Measurements from ENCODE around the gene ELP2.

Gene ELP2

GRCh38 chr18:36124841-36125240, 4.9 kb upstream of the ELP2 start:
- no peak overlapping the region for H3K4me3 ChIP-seq (ENCODE audit: low read depth, low read length)
- TF ChIP-seq CTCF (IDR thresholded peaks at IDR 0.05; ENCODE audit: borderline replicate concordance, insufficient read depth, low read depth, low read length) = no peak

- TF ChIP-seq CTCF (IDR thresholded peaks at IDR 0.05; ENCODE audit: borderline replicate concordance, insufficient read depth, low read depth, low read length) = no peak
- no peak overlapping the region for H3K4me3 ChIP-seq (ENCODE audit: low read depth, low read length)
Measured at GRCh38 chr18:36126668-36127067, 3.0 kb upstream of the ELP2 start.

- peak overlapping the region; percentile 95 for H3K4me3 ChIP-seq (ENCODE audit: low read depth, low read length)
- TF ChIP-seq CTCF (IDR thresholded peaks at IDR 0.05; ENCODE audit: borderline replicate concordance, insufficient read depth, low read depth, low read length) = no peak
Measured at GRCh38 chr18:36127836-36128529, 1.7 kb upstream of the ELP2 start.

- peak overlapping the region; percentile 95 for H3K4me3 ChIP-seq (ENCODE audit: low read depth, low read length)
- no peak for TF ChIP-seq CTCF (IDR thresholded peaks at IDR 0.05; ENCODE audit: borderline replicate concordance, insufficient read depth, low read depth, low read length)
Measured at GRCh38 chr18:36128530-36128870, 1.2 kb upstream of the ELP2 start.

GRCh38 chr18:36128907-36129299, 796 bp upstream of the ELP2 start:
- TF ChIP-seq CTCF (IDR thresholded peaks at IDR 0.05; ENCODE audit: borderline replicate concordance, insufficient read depth, low read depth, low read length) = no peak

GRCh38 chr18:36130039-36130831, 536 bp downstream of the ELP2 start:
- peak overlapping the region; percentile 95 for H3K4me3 ChIP-seq (ENCODE audit: low read depth, low read length)
- TF ChIP-seq CTCF (IDR thresholded peaks at IDR 0.05; ENCODE audit: borderline replicate concordance, insufficient read depth, low read depth, low read length) = no peak

More at GRCh38 chr18:36128907-36129299, 796 bp upstream of the ELP2 start:
- H3K4me3 ChIP-seq (ENCODE audit: low read depth, low read length) = peak overlapping the region; percentile 95

Data from GM12875 (cell line).